Right lobe of liver (tissue), 4 donors: ENCODE measurements around the gene OR5D14.

ENCODE experiments used
- CTCF ChIP-seq, 4 donors: fragments of 200-600 bp in 3 of 4; fragments of 450-650 bp in 1 of 4; IDR thresholded peaks; one replicate each; pipeline versions ENCODE4 v1.5.1 to v1.8.0; 2016 to 2022; ENCODE audit warnings: antibody characterized with exemption in 4 of 4, mild to moderate bottlenecking in 2 of 4
- POLR2A ChIP-seq: fragments of 450-650 bp; IDR thresholded peaks from one replicate; pipeline ENCODE4 v1.6.1; 2017; ENCODE audit warnings: antibody characterized with exemption, mild to moderate bottlenecking
- donor health status: DM: no; HTN: no; CAD: no.
- donor health status: DM: no; HTN: no; CAD: no.
- donor health status: DM: no; HTN: yes; CAD: no.

GRCh38 chr11:55793321-55793720 lies 2.0 kb upstream of the OR5D14 start:
- TF ChIP-seq CTCF (IDR thresholded peaks at IDR 0.05) (no peak), POLR2A (no peak)
